Mucosa of descending colon (tissue), 3 donors: ENCODE data around the gene ASTL. TPM values are rescaled to one million over a fixed set of nuclear protein-coding genes. Genes with fewer than 3 reads are reported as not detected.

Experiments used
- ATAC-seq: fragments of 200-7000 bp; cut with Tn5 transposase; one replicate; pipeline ENCODE4 v1.9.1; 2020; ENCODE audit warnings: mild to moderate bottlenecking, moderate library complexity
- DNase-seq, 3 donors: peaks; one replicate each; pipeline ENCODE4 v3.0.0-alpha.2; 2020
- H3K36me3 ChIP-seq: fragments of 200-600 bp; one replicate; pipeline ENCODE4 v1.8.0; 2021; ENCODE audit warnings: low read depth, mild to moderate bottlenecking
- H3K4me1 ChIP-seq: fragments of 200-600 bp; one replicate; pipeline ENCODE4 v1.8.0; 2021; ENCODE audit warnings: low read depth, mild to moderate bottlenecking
- H3K4me3 ChIP-seq: fragments of 200-600 bp; one replicate; pipeline ENCODE4 v1.8.0; 2021; ENCODE audit warnings: mild to moderate bottlenecking
- H3K9me3 ChIP-seq: fragments of 200-600 bp; one replicate; pipeline ENCODE4 v1.8.0; 2021; ENCODE audit warnings: mild to moderate bottlenecking
- intact Hi-C, 2 donors: fragments of 100-400 bp; cut with DNase I in 1 of 2; cut with micrococcal nuclease in 1 of 2; formaldehyde crosslinking; loops; one replicate each; pipeline versions ENCODE4 v1.11.0 to v1.11.1; 2022; cut with DNase I, micrococcal nuclease
- total RNA-seq, 3 donors: library from RNA; stranded (reverse); fragmentation: NEBNext Ultra II Directional in 2 of 3; extraction: Animal tissue kit (Norgen Biotek cat#: 25700) in 2 of 3; gene quantifications; one replicate each; pipeline versions ENCODE4 v1.2.1 to v1.2.4, GENCODE V29; 2021 to 2023
- TF ChIP-seq, protein P1 (sequence below): fragments of 200-600 bp; IDR thresholded peaks from one replicate; pipeline ENCODE4 v1.8.0; 2022; ENCODE audit warnings: antibody characterized with exemption, mild to moderate bottlenecking
- donor health status: DM: no; HTN: no; CAD: no; lungs with moderate emphysema.
- donor health status: DM: no; HTN: no; CAD: no.
- donor health status: DM: no; HTN: yes; CAD: no.

The ASTL gene
- total RNA-seq, 3 donors from 2014 or later: not detected

DNA sequence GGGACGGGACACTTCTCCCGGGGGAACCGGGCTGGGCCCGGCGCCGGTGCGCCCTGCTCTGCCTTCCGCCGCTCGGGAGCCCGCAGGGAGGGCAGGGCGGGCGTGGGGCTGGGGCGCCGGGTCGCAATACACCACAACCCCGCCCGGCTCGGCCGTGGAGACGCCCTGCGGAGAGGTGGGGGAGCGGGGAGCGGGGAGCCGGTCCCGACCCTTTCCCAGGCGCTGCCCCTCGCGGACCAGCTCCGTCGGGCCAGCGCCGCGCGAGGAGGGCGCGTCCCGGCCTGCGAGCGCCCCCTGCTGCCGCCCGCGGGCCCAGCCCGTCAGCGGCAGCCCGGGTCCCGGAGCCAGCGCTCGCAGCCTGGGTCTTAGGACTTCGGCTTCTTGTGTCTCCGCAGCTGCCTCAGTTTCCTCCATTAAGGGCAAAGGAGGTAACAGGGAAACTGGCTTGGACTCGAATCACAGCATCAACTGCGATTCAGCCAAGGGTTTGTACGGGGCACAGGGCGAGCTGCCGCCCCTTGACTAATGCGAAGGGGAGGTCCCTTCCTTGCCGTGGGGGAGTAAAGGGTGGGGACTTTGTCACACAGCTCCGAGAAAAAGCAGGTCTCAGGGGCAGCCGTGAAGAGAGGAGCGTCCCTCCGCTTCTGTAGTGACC is 21.3 kb downstream of the ASTL start:
- TF ChIP-seq, protein P1, sequence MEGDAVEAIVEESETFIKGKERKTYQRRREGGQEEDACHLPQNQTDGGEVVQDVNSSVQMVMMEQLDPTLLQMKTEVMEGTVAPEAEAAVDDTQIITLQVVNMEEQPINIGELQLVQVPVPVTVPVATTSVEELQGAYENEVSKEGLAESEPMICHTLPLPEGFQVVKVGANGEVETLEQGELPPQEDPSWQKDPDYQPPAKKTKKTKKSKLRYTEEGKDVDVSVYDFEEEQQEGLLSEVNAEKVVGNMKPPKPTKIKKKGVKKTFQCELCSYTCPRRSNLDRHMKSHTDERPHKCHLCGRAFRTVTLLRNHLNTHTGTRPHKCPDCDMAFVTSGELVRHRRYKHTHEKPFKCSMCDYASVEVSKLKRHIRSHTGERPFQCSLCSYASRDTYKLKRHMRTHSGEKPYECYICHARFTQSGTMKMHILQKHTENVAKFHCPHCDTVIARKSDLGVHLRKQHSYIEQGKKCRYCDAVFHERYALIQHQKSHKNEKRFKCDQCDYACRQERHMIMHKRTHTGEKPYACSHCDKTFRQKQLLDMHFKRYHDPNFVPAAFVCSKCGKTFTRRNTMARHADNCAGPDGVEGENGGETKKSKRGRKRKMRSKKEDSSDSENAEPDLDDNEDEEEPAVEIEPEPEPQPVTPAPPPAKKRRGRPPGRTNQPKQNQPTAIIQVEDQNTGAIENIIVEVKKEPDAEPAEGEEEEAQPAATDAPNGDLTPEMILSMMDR: peak; percentile 93
- DNase-seq (peak; percentile 60 to 82 (median 61)), ATAC-seq (peak; percentile 91)
- H3K4me1 ChIP-seq: no peaks in the 10 kb centered on the region
- H3K36me3 ChIP-seq: no peaks in the 10 kb centered on the region
- H3K9me3 ChIP-seq: no peaks in the 10 kb centered on the region
- intact Hi-C loops: no loop called here
- peak overlapping the region; percentile 44 for H3K4me3 ChIP-seq

DNA sequence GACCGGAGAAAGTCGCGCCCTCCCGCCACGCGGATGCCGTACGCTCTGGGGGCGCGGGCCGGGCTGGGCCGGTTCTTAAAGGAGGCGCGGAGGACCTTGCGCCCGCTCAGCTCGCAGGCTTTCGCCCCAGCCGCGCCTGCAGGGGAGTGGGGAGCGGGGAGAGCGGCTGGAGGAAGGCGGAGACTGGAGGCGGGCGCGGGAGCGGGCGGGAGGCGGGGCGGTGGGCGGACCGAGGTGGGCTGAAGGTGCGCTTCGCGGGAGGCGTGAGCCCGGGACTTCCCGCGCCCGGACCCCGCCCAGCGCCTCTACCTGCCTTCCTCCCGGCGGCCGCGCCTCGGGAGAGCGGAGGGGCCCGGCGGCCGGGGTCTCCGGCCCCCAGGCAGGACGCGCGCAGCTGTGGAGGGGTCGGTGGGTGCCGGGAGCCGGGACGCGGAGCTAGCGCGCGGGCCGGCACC is 21.9 kb downstream of the ASTL start, which contains the start of gene ADRA2B:
Gene ADRA2B, minus strand, starts transcription at position 148 of the 455 bp plus-strand sequence. CDS start 422 bp downstream, outside the sequence.
- Histone ChIP-seq H3K4me3 (peak within 1 kb of the TSS; percentile 44), H3K9me3 (no peaks in the 10 kb centered on the region), H3K36me3 (no peaks in the 10 kb centered on the region), H3K4me1 (no peaks in the 10 kb centered on the region)
- ATAC-seq (peak; percentile 88), DNase-seq (peak; percentile 85 to 91 (median 88))
- TF ChIP-seq, protein P1: no peak
- intact Hi-C loops: no loop called here

DNA sequence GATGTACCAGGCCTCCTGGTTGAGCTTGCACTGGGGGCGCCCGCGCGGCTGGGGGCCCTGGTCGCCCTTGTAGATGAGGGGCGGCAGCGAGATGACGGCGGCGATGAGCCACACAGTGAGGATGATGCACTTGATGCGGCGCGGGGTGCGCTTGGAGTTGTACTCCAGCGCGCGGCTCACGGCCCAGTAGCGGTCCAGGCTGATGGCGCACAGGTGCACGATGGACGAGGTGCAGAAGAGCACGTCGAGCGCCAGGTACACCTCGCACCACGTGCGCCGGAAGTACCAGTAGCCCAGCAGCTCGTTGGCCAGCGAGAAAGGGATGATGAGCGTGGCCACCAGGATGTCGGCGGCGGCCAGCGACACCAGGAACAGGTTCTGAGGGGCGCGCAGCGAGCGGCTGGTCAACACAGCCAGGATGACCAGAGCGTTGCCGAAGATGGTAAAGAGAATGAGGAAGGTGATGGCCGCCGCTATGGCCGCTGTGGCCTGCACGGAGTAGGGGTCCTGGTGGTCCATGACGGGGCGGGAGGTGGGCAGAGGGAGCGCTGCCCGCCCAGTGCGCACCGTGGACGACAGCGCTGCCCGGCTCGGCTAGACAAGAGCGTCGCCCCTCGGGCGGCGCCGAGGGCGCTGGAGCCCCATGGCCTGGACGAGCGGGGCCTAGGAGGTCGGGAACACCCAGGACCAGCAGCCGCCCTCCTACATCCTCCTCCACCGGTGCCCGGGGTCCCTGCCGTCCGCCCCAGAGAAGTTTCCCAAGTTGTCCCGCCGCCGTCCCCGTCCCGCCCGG is 22.5 kb downstream of the ASTL start:
- no peak overlapping the region for H3K4me3 ChIP-seq
- intact Hi-C loops: no loop called here
- TF ChIP-seq, protein P1: no peak

DNA sequence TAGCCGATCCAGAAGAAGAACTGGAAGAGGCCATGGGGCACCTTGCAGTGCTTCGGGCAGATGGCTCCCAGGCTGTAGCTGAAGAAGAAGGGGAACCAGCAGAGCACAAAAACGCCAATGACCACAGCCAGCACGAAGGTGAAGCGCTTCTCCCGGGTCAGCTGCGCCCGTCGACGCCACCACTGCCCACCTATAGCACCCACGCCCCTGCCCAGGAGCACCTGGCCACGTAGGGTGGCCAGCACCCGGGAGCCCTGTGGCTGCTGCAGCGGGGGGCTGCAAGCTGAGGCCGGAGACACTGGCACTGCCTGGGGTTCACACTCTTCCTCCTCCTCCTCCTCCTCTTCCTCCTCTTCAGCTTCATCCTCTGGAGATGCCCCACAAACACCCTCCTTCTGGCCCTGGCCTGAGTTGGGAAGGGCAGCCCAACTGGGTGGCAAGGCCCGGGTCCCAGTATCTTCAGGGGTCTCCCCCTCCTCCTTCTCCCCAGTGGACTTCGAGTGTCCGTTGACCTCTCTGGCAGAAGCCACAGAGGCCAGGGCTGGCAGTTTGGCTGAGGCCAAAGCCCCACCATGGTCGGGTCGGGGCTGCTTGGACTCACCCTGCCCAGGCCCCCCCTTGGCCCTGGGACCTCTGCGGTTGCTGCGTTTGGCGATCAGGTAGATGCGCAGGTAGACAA is 23.3 kb downstream of the ASTL start:
- DNase-seq (peak in 2 of 3 donors; percentile 28 to 40), ATAC-seq (no peak)
- H3K36me3 ChIP-seq: no peaks in the 10 kb centered on the region
- no peaks in the 10 kb centered on the region for H3K9me3 ChIP-seq
- no peaks in the 10 kb centered on the region for H3K4me1 ChIP-seq
- intact Hi-C loops: no loop called here
- TF ChIP-seq, protein P1: no peak
- H3K4me3 ChIP-seq: no peak overlapping the region

More for the DNA sequence above, 22.5 kb downstream of the ASTL start:
- peak; percentile 18 to 54 (median 42) for DNase-seq
- H3K36me3 ChIP-seq: no peaks in the 10 kb centered on the region
- ATAC-seq: no peak
- H3K9me3 ChIP-seq: no peaks in the 10 kb centered on the region
- H3K4me1 ChIP-seq: no peaks in the 10 kb centered on the region

DNA sequence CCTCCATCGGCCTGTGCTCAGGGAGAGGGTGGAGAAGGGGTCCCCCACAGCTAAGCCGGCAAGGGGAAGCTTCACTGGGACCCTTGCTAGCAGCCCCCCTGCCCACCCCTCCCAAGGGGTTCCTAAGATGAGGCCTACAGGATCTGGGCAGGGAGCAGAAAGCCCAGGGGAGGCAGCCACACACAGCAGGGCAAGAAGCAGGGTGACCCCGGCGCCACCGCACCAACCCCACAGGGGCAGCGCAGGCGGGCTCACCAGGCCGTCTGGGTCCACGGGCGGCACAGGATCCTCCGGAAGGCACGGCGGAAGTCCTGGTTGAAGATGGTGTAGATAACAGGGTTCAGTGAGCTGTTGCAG is 23.8 kb downstream of the ASTL start:
- Histone ChIP-seq H3K4me3 (no peak overlapping the region), H3K4me1 (no peaks in the 10 kb centered on the region), H3K36me3 (no peaks in the 10 kb centered on the region), H3K9me3 (no peaks in the 10 kb centered on the region)
- TF ChIP-seq, protein P1: no peak
- DNase-seq (peak in 2 of 3 donors; percentile 28 to 31), ATAC-seq (no peak)
- intact Hi-C loops: no loop called here
